ENCODE results near the gene ZNF579.

- TF ChIP-seq POLR2AphosphoS5 (IDR thresholded peaks at IDR 0.05; ENCODE audit: borderline replicate concordance, low read depth, low read length) (no peak), EZH2 (IDR thresholded peaks at IDR 0.05) (no peak)
Measured at GRCh38 chr19:55603115-55603514, 22.5 kb upstream of the ZNF579 start.
